SK-N-SH treated with all-trans-retinoic acid at 6 μM for 48 hours (cell line): ENCODE results near the gene LRWD1.
"Not testable (repeated sequence)": the region's sequence is repeated elsewhere in the genome, so short reads cannot be mapped to it uniquely, and the experiment has no call there.

Experiments
- ATAC-seq: fragments of 200-7000 bp; cut with Tn5 transposase; 3 replicates; pipeline ENCODE4 v1.9.1; 2020; ENCODE audit warnings: mild to moderate bottlenecking, moderate library complexity
- ARNTL ChIP-seq: fragments of 450-650 bp; formaldehyde crosslinking; IDR thresholded peaks from 2 replicates; pipeline ENCODE4 v1.5.0; 2020; ENCODE audit warnings: low read depth, mild to moderate bottlenecking, moderate library complexity, borderline replicate concordance
- GLIS3 ChIP-seq: fragments of 250-450 bp; sonication (Bioruptor Pico); IDR thresholded peaks from 2 replicates; pipeline ENCODE4 v1.5.0; 2020; ENCODE audit warnings: mild to moderate bottlenecking, moderate library complexity
- ISL1 ChIP-seq: fragments of 250-450 bp; sonication (Bioruptor Pico); IDR thresholded peaks from 2 replicates; pipeline ENCODE4 v2.1.2; 2022; ENCODE audit warnings: mild to moderate bottlenecking, moderate library complexity
- POU6F1 ChIP-seq: fragments of 250-450 bp; sonication (Bioruptor Pico); IDR thresholded peaks from 2 replicates; pipeline ENCODE4 v1.8.0; 2021; ENCODE audit warnings: low read depth, mild to moderate bottlenecking, moderate library complexity, borderline replicate concordance
- TCF4 ChIP-seq: fragments of 250-450 bp; sonication (Bioruptor Pico); IDR thresholded peaks from 2 replicates; pipeline ENCODE4 v1.8.0; 2021; ENCODE audit warnings: mild to moderate bottlenecking, moderate library complexity, borderline replicate concordance

The LRWD1 gene

GRCh38 chr7:102473271-102473991 lies 8.6 kb downstream of the LRWD1 start (continued):
- TF ChIP-seq POU6F1 (CRISPR knock-in tag) (no peak), ARNTL (CRISPR knock-in tag) (no peak), ISL1 (no peak), GLIS3 (no peak)
- TF ChIP-seq, all 23 proteins: peak for 0

- not testable (repeated sequence) for ATAC-seq
Observed at GRCh38 chr7:102474116-102474515, 9.3 kb downstream of the LRWD1 start.

- peak; percentile 5; the same call in 2 of the 3 replicates for ATAC-seq
Observed at GRCh38 chr7:102474736-102475435, 10.1 kb downstream of the LRWD1 start.

GRCh38 chr7:102478314-102479208 lies 13.8 kb downstream of the LRWD1 start, which contains the start of gene POLR2J:
TSS of gene POLR2J (minus strand) at chr7:102478922. CDS start at chr7:102478860, 62 bp downstream.
- peak; percentile 84 for ATAC-seq

GRCh38 chr7:102479209-102479584 lies 14.4 kb downstream of the LRWD1 start:
- peak; percentile 20 for ATAC-seq

- peak; percentile 18; the same call in 2 of the 3 replicates for ATAC-seq
- TF ChIP-seq TCF4 (CRISPR knock-in tag) = peak; percentile 33; the same call in 1 of the 2 replicates
Observed at GRCh38 chr7:102479982-102480637, 15.3 kb downstream of the LRWD1 start.

- not testable (repeated sequence) for ATAC-seq
Observed at GRCh38 chr7:102481962-102482361, 17.2 kb downstream of the LRWD1 start.

GRCh38 chr7:102484317-102484716 lies 19.5 kb downstream of the LRWD1 start:
- ATAC-seq = not testable (repeated sequence)

- ATAC-seq = peak; percentile 94
Observed at GRCh38 chr7:102490529-102491075, 25.8 kb downstream of the LRWD1 start.

GRCh38 chr7:102493220-102493935 lies 28.6 kb downstream of the LRWD1 start:
- ATAC-seq = peak; percentile 29

- not testable (repeated sequence) for ATAC-seq
Observed at GRCh38 chr7:102494026-102494425, 29.2 kb downstream of the LRWD1 start.

GRCh38 chr7:102494473-102495149 lies 29.8 kb downstream of the LRWD1 start:
- ATAC-seq = peak; percentile 30

GRCh38 chr7:102496861-102497260 lies 32.1 kb downstream of the LRWD1 start:
- ATAC-seq = not testable (repeated sequence)

GRCh38 chr7:102497308-102497707 lies 32.5 kb downstream of the LRWD1 start:
- ATAC-seq = not testable (repeated sequence)

GRCh38 chr7:102498321-102498720 lies 33.5 kb downstream of the LRWD1 start:
- not testable (repeated sequence) for ATAC-seq

GRCh38 chr7:102503141-102503540 lies 38.4 kb downstream of the LRWD1 start:
- ATAC-seq = not testable (repeated sequence)
